Measurements from ENCODE around the gene TIMELESS.
"Not testable (repeated sequence)": the region's sequence is repeated elsewhere in the genome, so short reads cannot be mapped to it uniquely, and the experiment has no call there.

The TIMELESS gene

GRCh38 chr12:56448860-56449621 lies at the start of gene TIMELESS:
Gene TIMELESS, minus strand, starts transcription at chr12:56449426. Its CDS starts 15,256 bp downstream, at chr12:56434170.
- DNase-seq: peak; percentile 94
- in situ Hi-C loops (cut with MboI; ENCODE audit: low pct_unique_long_range_greater_than_20kb, low sequenced_read_pairs): no loop called here

GRCh38 chr12:56498126-56498902 lies 49.1 kb upstream of the TIMELESS start:
- in situ Hi-C loops (cut with MboI; ENCODE audit: low pct_unique_long_range_greater_than_20kb, low sequenced_read_pairs); DNase-seq: not testable (repeated sequence)

GRCh38 chr12:56496704-56497103 lies 47.5 kb upstream of the TIMELESS start:
- peak; percentile 42 for DNase-seq
- in situ Hi-C loops (cut with MboI; ENCODE audit: low pct_unique_long_range_greater_than_20kb, low sequenced_read_pairs): not testable (repeated sequence)

GRCh38 chr12:56494481-56494880 lies 45.3 kb upstream of the TIMELESS start:
- DNase-seq; in situ Hi-C loops (cut with MboI; ENCODE audit: low pct_unique_long_range_greater_than_20kb, low sequenced_read_pairs): not testable (repeated sequence)

- DNase-seq; in situ Hi-C loops (cut with MboI; ENCODE audit: low pct_unique_long_range_greater_than_20kb, low sequenced_read_pairs): not testable (repeated sequence)
Observed at GRCh38 chr12:56494106-56494415, 44.8 kb upstream of the TIMELESS start.

GRCh38 chr12:56493409-56494105 lies 44.3 kb upstream of the TIMELESS start:
- in situ Hi-C loops (cut with MboI; ENCODE audit: low pct_unique_long_range_greater_than_20kb, low sequenced_read_pairs); DNase-seq: not testable (repeated sequence)

- in situ Hi-C loops (cut with MboI; ENCODE audit: low pct_unique_long_range_greater_than_20kb, low sequenced_read_pairs): no loop called here
- DNase-seq: no peak
Observed at GRCh38 chr12:56490360-56490759, 41.1 kb upstream of the TIMELESS start.

GRCh38 chr12:56488041-56488955 lies 39.1 kb upstream of the TIMELESS start, which contains the start of gene GLS2:
Gene GLS2, minus strand, starts transcription at chr12:56488161. Its CDS starts 43 bp downstream, at chr12:56488118.
- in situ Hi-C loops (cut with MboI; ENCODE audit: low pct_unique_long_range_greater_than_20kb, low sequenced_read_pairs): no loop called here
- DNase-seq: no peak

GRCh38 chr12:56487448-56488040 lies 38.3 kb upstream of the TIMELESS start:
- DNase-seq: no peak
- in situ Hi-C loops (cut with MboI; ENCODE audit: low pct_unique_long_range_greater_than_20kb, low sequenced_read_pairs): no loop called here

GRCh38 chr12:56486694-56487093 lies 37.5 kb upstream of the TIMELESS start:
- in situ Hi-C loops (cut with MboI; ENCODE audit: low pct_unique_long_range_greater_than_20kb, low sequenced_read_pairs): no loop called here
- no peak for DNase-seq

- no peak for DNase-seq
- in situ Hi-C loops (cut with MboI; ENCODE audit: low pct_unique_long_range_greater_than_20kb, low sequenced_read_pairs): no loop called here
Observed at GRCh38 chr12:56484566-56484965, 35.3 kb upstream of the TIMELESS start.

GRCh38 chr12:56479625-56480024 lies 30.4 kb upstream of the TIMELESS start:
- DNase-seq: no peak
- in situ Hi-C loops (cut with MboI; ENCODE audit: low pct_unique_long_range_greater_than_20kb, low sequenced_read_pairs): no loop called here

- in situ Hi-C loops (cut with MboI; ENCODE audit: low pct_unique_long_range_greater_than_20kb, low sequenced_read_pairs): no loop called here
- DNase-seq: no peak
Observed at GRCh38 chr12:56477521-56478225, 28.4 kb upstream of the TIMELESS start.

- DNase-seq: no peak
- in situ Hi-C loops (cut with MboI; ENCODE audit: low pct_unique_long_range_greater_than_20kb, low sequenced_read_pairs): no loop called here
Observed at GRCh38 chr12:56476972-56477432, 27.8 kb upstream of the TIMELESS start.

GRCh38 chr12:56476143-56476542 lies 26.9 kb upstream of the TIMELESS start:
- DNase-seq: no peak
- in situ Hi-C loops (cut with MboI; ENCODE audit: low pct_unique_long_range_greater_than_20kb, low sequenced_read_pairs): no loop called here

GRCh38 chr12:56474389-56474788 lies 25.2 kb upstream of the TIMELESS start:
- in situ Hi-C loops (cut with MboI; ENCODE audit: low pct_unique_long_range_greater_than_20kb, low sequenced_read_pairs): no loop called here
- DNase-seq: no peak

- in situ Hi-C loops (cut with MboI; ENCODE audit: low pct_unique_long_range_greater_than_20kb, low sequenced_read_pairs): no loop called here
- DNase-seq: no peak
Observed at GRCh38 chr12:56469007-56469930, 20.0 kb upstream of the TIMELESS start.
